Naive thymus-derived CD4-positive, alpha-beta T cell (primary cell): ENCODE measurements around the gene POFUT2. TPM values are rescaled to one million over a fixed set of nuclear protein-coding genes. Genes with fewer than 3 reads are reported as not detected.

Experiments
- ATAC-seq: fragments of 150-1000 bp; cut with Tn5 transposase; 2 replicates; pipeline ENCODE4 v1.10.0; 2021; ENCODE audit warnings: mild to moderate bottlenecking, moderate library complexity
- CTCF ChIA-PET: fragments of 350-600 bp; sonication (Branson Sonifier 250); formaldehyde crosslinking; loops from one replicate; lab custom pipeline; 2021; ENCODE audit warnings: antibody characterized with exemption; lab: Charles Lee
- POLR2A ChIA-PET: fragments of 350-600 bp; sonication (Branson Sonifier 250); formaldehyde crosslinking; loops from one replicate; lab custom pipeline; 2021; ENCODE audit warnings: antibody characterized with exemption, inconsistent platforms; lab: Charles Lee
- DNase-seq, 9 donors: peaks; one replicate each; pipeline versions ENCODE4 v3.0.0 to v3.0.0-alpha.2; 2020 to 2022; ENCODE audit warnings: mixed read lengths in 1 of 9
- H3K27ac ChIP-seq: one replicate; pipeline ENCODE4 v1.7.0; 2013; ENCODE audit warnings: mild to moderate bottlenecking, low read depth, low read length, moderate library complexity
- H3K27me3 ChIP-seq, 2 donors: one replicate each; pipeline ENCODE4 v1.7.0; 2013; ENCODE audit warnings: low read length in 2 of 2, mild to moderate bottlenecking in 2 of 2, moderate library complexity in 2 of 2; ENCODE audit not compliant: control insufficient read depth in 2 of 2, insufficient read depth in 2 of 2
- H3K36me3 ChIP-seq, 3 experiments: 1 replicate in 2 of 3; 2 replicates in 1 of 3; pipeline ENCODE4 v1.7.0; 2013; ENCODE audit warnings: low read length in 3 of 3, mild to moderate bottlenecking in 3 of 3, moderate library complexity in 1 of 3; ENCODE audit not compliant: insufficient read depth in 3 of 3, control insufficient read depth in 2 of 3
- H3K4me1 ChIP-seq, 2 donors: one replicate each; pipeline ENCODE4 v1.7.0; 2013; ENCODE audit warnings: low read length in 2 of 2, mild to moderate bottlenecking in 2 of 2, moderate library complexity in 1 of 2; ENCODE audit not compliant: control insufficient read depth in 2 of 2, insufficient read depth in 2 of 2
- H3K4me3 ChIP-seq: 2 replicates; pipeline ENCODE4 v1.7.0; 2013; ENCODE audit warnings: mild to moderate bottlenecking, low read length
- H3K9me3 ChIP-seq, 3 experiments: 1 replicate in 2 of 3; 2 replicates in 1 of 3; pipeline ENCODE4 v1.7.0; 2013; ENCODE audit warnings: low read length in 3 of 3; ENCODE audit not compliant: control insufficient read depth in 2 of 3
- H3K27ac Mint-ChIP-seq, 9 donors: one replicate each; pipeline ENCODE4 v1.8.0; 2020 to 2022; ENCODE audit warnings: mixed read lengths in 9 of 9, mild to moderate bottlenecking in 8 of 9, moderate library complexity in 5 of 9, inconsistent platforms in 2 of 9
- H3K27me3 Mint-ChIP-seq, 5 donors: one replicate each; pipeline ENCODE4 v1.8.0; 2021 to 2022; ENCODE audit warnings: mixed read lengths in 5 of 5, mild to moderate bottlenecking in 1 of 5
- H3K36me3 Mint-ChIP-seq, 5 donors: one replicate each; pipeline ENCODE4 v1.8.0; 2020 to 2022; ENCODE audit warnings: mixed read lengths in 5 of 5, mild to moderate bottlenecking in 3 of 5, inconsistent platforms in 1 of 5
- H3K4me1 Mint-ChIP-seq, 7 donors: one replicate each; pipeline ENCODE4 v1.8.0; 2020 to 2022; ENCODE audit warnings: mixed read lengths in 7 of 7, mild to moderate bottlenecking in 3 of 7, inconsistent platforms in 1 of 7
- H3K4me3 Mint-ChIP-seq, 10 donors: one replicate each; pipeline ENCODE4 v1.8.0; 2020 to 2022; ENCODE audit warnings: mild to moderate bottlenecking in 10 of 10, mixed read lengths in 10 of 10, moderate library complexity in 6 of 10, inconsistent platforms in 2 of 10
- H3K9me3 Mint-ChIP-seq, 11 donors: one replicate each; pipeline ENCODE4 v1.8.0; 2020 to 2022; ENCODE audit warnings: mixed read lengths in 11 of 11, mild to moderate bottlenecking in 4 of 11, inconsistent platforms in 1 of 11, moderate library complexity in 1 of 11
- intact Hi-C, 2 donors: fragments of 100-400 bp; cut with micrococcal nuclease; formaldehyde crosslinking; loops; one replicate each; pipeline ENCODE4 v1.15.1; 2023
- polyA plus RNA-seq, 2 donors: library from polyadenylated mRNA; unstranded; fragments of 300-500 nt; fragmentation: Illumina TruSeq; gene quantifications; one replicate each; pipeline ENCODE4 v1.2.3, GENCODE V29; 2021
- total RNA-seq, 6 experiments: library from RNA in 5 of 6; stranded (reverse) in 5 of 6; gene quantifications; 1 replicate in 5 of 6; 2 replicates in 1 of 6; pipeline ENCODE4 v1.2.3 and lab custom pipeline; 2021 to 2026

Gene POFUT2
- total and polyA plus RNA-seq, 7 experiments from 2014 or later, result 3.8 to 53.3 (median 45.3) TPM

- DNase-seq, result no peak
Measured at GRCh38 chr21:45253633-45254459, 33.8 kb downstream of the POFUT2 start.

DNA sequence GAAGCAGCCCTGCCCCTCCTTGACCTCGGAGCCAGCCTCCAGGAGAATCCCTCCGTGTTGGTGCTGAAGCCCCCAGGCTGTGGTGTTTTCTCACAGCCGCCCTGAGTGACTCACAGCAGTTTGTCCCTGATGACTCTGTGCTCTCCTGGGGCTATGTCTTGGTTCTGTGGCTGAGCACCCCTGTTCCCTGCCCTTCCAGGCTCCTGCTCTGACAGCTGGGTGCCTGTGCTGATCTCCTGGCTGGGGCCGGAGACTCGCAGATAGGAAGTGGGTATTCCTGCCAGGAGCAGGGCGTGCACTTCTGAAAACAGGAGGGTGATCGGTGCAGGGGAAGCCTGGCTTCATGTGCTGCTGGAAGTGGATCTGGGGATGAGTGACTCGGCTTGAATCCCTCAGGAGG is 34.5 kb downstream of the POFUT2 start:
- Histone ChIP-seq H3K27ac (no peak overlapping the region), H3K27me3 (peaks cover 0 to 5% of the 10 kb centered on the region in 2 donors), H3K4me3 (no peak overlapping the region), H3K36me3 (no peaks in the 10 kb centered on the region), H3K9me3 (no peaks in the 10 kb centered on the region), H3K4me1 (peaks cover 0 to 5% of the 10 kb centered on the region in 2 donors)
- H3K4me3 Mint-ChIP-seq, result no peak overlapping the region
- peaks cover 5 to 18% (median 14%) of the 10 kb centered on the region in 5 donors for H3K27me3 Mint-ChIP-seq
- no peak overlapping the region for H3K27ac Mint-ChIP-seq
- H3K9me3 Mint-ChIP-seq, result no peaks in the 10 kb centered on the region
- intact Hi-C loops, result loop anchor here in 1 of 2 donors (10.0 kb wide), 1 partner anchor 98 kb away; no protein-coding TSS in a partner anchor
- no peaks in the 10 kb centered on the region for H3K36me3 Mint-ChIP-seq
- ChIA-PET POLR2A (no interaction called here), CTCF (no interaction called here)
- peaks cover 0 to 18% (median 9%) of the 10 kb centered on the region in 7 donors for H3K4me1 Mint-ChIP-seq
- ATAC-seq (no peak), DNase-seq (no peak)

More at GRCh38 chr21:45253633-45254459, 33.8 kb downstream of the POFUT2 start:
- H3K4me1 Mint-ChIP-seq, result peaks cover 0 to 18% (median 9%) of the 10 kb centered on the region in 7 donors
- no peaks in the 10 kb centered on the region for H3K9me3 Mint-ChIP-seq
- ATAC-seq, result no peak
- Histone ChIP-seq H3K4me3 (no peak overlapping the region), H3K27ac (no peak overlapping the region), H3K36me3 (no peaks in the 10 kb centered on the region), H3K27me3 (peaks cover 0 to 5% of the 10 kb centered on the region in 2 donors), H3K4me1 (peaks cover 0 to 5% of the 10 kb centered on the region in 2 donors), H3K9me3 (no peaks in the 10 kb centered on the region)
- CTCF ChIA-PET, result no interaction called here
- no peaks in the 10 kb centered on the region for H3K36me3 Mint-ChIP-seq
- intact Hi-C loops, result loop anchor here in 1 of 2 donors (10.0 kb wide), 1 partner anchor 99 kb away; no protein-coding TSS in a partner anchor
- H3K4me3 Mint-ChIP-seq, result no peak overlapping the region
- POLR2A ChIA-PET, result no interaction called here
- H3K27me3 Mint-ChIP-seq, result peaks cover 5 to 19% (median 13%) of the 10 kb centered on the region in 5 donors
- H3K27ac Mint-ChIP-seq, result no peak overlapping the region

DNA sequence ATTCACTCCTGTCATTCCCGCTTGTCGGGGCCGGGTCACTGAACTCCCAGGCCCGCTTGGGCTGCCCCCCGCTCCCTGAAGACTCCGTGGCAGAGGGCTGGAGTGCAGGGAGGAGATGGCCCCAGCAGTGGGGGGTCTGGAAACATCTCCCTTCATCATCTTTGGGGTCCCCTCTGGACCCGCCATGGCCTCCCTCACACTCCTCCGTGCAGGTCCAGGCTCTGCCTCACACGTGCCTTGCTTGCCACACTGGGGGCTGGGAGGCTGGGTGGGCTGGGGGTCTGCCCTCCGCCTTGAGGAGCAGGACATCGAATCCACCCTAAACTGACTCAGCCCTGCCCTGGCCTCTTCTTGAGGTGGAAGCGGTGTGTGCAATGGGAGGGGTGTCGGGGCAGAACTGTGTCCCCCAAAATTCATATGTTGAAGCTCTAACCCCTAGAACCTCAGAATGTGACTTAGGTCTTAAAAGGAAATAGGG is 35.2 kb downstream of the POFUT2 start:
- H3K27me3 Mint-ChIP-seq, result peaks cover 5 to 25% (median 17%) of the 10 kb centered on the region in 5 donors
- ATAC-seq (no peak), DNase-seq (no peak)
- Histone ChIP-seq H3K27me3 (peaks cover 0 to 5% of the 10 kb centered on the region in 2 donors), H3K36me3 (no peaks in the 10 kb centered on the region), H3K27ac (no peak overlapping the region), H3K4me3 (no peak overlapping the region), H3K4me1 (peaks cover 0 to 5% of the 10 kb centered on the region in 2 donors), H3K9me3 (no peaks in the 10 kb centered on the region)
- no peak overlapping the region for H3K4me3 Mint-ChIP-seq
- intact Hi-C loops, result loop anchor here in 1 of 2 donors (10.0 kb wide), 1 partner anchor 98 kb away; no protein-coding TSS in a partner anchor
- CTCF ChIA-PET, result no interaction called here
- no peaks in the 10 kb centered on the region for H3K36me3 Mint-ChIP-seq
- peaks cover 0 to 18% (median 9%) of the 10 kb centered on the region in 7 donors for H3K4me1 Mint-ChIP-seq
- no peak overlapping the region for H3K27ac Mint-ChIP-seq
- no peaks in the 10 kb centered on the region for H3K9me3 Mint-ChIP-seq
- POLR2A ChIA-PET, result interaction anchor here (0.7 kb wide), 1 partner anchor 872 kb away, joined by 3 read pairs; no protein-coding TSS in a partner anchor

DNA sequence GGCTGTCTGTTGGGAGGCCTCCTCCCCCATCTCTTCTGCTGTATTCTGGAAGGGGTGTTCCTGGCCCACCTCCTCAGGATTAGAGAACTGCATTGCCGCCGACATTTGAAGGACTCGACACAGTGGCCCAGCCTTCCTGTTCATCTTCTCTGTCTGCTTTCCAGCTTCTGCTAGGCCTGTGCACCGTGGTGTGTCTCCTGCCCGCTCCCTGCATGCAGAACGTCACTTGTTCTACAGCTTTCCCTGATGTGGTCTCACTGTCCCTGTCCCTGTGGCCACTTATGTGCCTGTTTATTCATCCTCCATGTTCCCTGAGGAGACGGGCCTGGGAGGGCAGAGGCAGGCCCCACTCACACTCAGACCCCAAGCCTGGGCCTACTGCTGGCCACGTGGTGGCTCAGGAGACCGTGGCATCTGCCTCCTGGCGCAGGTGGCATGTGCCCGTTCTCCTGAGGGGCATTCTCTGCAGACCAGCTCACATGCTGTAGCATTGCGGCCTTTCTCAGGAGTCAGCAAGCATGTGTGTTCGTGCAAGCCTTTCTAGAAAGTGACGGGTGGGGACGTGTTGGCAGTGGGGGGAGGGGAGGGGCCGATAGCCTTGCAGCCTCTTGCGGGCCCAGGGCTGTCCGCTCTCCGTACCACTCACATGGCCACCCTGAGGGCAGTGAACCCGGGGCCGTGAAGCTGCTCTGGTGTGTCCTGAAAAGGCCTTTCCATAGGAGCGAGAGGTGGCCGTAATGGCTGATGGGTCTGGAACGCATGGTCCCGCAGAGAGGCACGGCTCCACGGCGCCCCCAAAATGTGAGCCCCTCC is 35.9 kb downstream of the POFUT2 start:
- ChIA-PET POLR2A (interaction anchor here (0.7 kb wide), 1 partner anchor 872 kb away, joined by 3 read pairs; no protein-coding TSS in a partner anchor), CTCF (no interaction called here)
- intact Hi-C loops, result loop anchor here in 1 of 2 donors (10.0 kb wide), 1 partner anchor 97 kb away; no protein-coding TSS in a partner anchor
- H3K9me3 Mint-ChIP-seq, result no peaks in the 10 kb centered on the region
- no peak overlapping the region for H3K4me3 Mint-ChIP-seq
- H3K36me3 Mint-ChIP-seq, result no peaks in the 10 kb centered on the region
- Histone ChIP-seq H3K9me3 (no peaks in the 10 kb centered on the region), H3K4me3 (no peak overlapping the region), H3K27me3 (peaks cover 0 to 5% of the 10 kb centered on the region in 2 donors), H3K27ac (no peak overlapping the region), H3K36me3 (no peaks in the 10 kb centered on the region), H3K4me1 (peaks cover 0 to 5% of the 10 kb centered on the region in 2 donors)
- H3K4me1 Mint-ChIP-seq, result peaks cover 0 to 16% (median 9%) of the 10 kb centered on the region in 7 donors
- peak overlapping the region in 1 of 9 donors; percentile 52 for H3K27ac Mint-ChIP-seq
- peaks cover 5 to 27% (median 17%) of the 10 kb centered on the region in 5 donors for H3K27me3 Mint-ChIP-seq
- DNase-seq (no peak), ATAC-seq (no peak)

DNA sequence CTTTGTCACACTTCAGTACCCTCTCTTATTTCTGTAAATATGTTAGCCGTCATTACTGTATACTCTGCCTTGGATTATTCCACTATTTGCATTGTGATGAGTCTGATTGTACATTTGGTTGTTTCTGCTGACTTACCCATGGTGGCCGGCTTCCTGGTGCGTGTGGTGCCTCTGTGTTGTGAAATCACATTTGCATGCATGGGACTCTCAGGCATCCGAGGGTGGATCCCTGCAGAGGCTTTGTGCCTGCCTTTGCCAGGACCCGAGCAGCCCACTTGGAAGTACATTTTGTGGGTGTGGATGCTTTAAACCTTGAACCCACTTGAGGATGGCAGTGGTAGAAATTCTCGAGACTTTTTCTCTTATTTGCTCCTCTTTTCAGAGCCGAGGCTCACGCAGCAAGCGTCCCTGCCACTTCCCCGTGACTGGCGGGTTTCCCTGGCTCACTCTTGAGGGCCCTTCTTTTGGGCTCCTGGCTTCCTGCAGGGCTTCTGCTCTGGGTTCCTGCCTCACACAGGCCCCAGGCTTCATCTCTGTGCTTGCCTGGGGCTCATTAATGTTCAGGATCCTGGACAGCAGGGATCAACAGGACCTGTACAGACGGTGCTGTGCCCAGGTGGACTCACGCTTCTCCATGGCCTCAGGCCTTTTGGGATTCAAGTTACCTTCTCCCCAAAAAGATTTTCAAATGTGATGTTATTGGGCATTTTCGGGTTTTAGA is 36.6 kb downstream of the POFUT2 start:
- no peaks in the 10 kb centered on the region for H3K36me3 ChIP-seq
- Mint-ChIP-seq H3K4me1 (peaks cover 0 to 13% (median 8%) of the 10 kb centered on the region in 7 donors), H3K27ac (no peak overlapping the region), H3K36me3 (no peaks in the 10 kb centered on the region), H3K27me3 (peaks cover 5 to 27% (median 17%) of the 10 kb centered on the region in 5 donors), H3K9me3 (no peaks in the 10 kb centered on the region), H3K4me3 (no peak overlapping the region)
- H3K9me3 ChIP-seq, result no peaks in the 10 kb centered on the region
- ChIA-PET CTCF (no interaction called here), POLR2A (no interaction called here)
- DNase-seq, result no peak
- peaks cover 0 to 5% of the 10 kb centered on the region in 2 donors for H3K27me3 ChIP-seq
- no peak for ATAC-seq
- intact Hi-C loops, result loop anchor here in 1 of 2 donors (10.0 kb wide), 1 partner anchor 96 kb away; no protein-coding TSS in a partner anchor
- H3K27ac ChIP-seq, result no peak overlapping the region
- no peaks in the 10 kb centered on the region for H3K4me1 ChIP-seq
- no peak overlapping the region for H3K4me3 ChIP-seq

DNA sequence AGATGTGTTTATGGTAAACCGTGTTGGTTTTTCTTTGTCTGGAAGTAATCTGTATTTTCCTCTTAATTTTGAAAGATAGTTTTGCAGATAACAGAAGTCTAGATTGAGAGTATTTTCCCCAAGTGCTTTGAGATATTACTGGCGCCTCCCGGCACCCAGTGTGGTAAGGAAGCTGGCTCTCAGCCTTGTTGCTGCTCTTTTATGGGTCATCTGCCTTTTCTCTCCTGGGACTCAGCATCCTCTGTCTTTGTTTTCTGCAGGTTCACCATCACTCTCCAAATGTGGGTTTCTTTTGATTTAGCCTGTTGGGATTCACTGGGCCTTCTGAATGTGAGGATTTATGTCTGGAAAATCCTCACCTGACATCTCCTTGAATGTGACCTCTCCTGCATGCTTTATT is 37.4 kb downstream of the POFUT2 start:
- no peaks in the 10 kb centered on the region for H3K36me3 Mint-ChIP-seq
- CTCF ChIA-PET, result no interaction called here
- intact Hi-C loops, result loop anchor here in 1 of 2 donors (10.0 kb wide), 1 partner anchor 95 kb away; no protein-coding TSS in a partner anchor
- H3K27me3 ChIP-seq, result peaks cover 0 to 5% of the 10 kb centered on the region in 2 donors
- peak overlapping the region in 1 of 9 donors; percentile 36 for H3K27ac Mint-ChIP-seq
- POLR2A ChIA-PET, result no interaction called here
- peaks cover 5 to 22% (median 17%) of the 10 kb centered on the region in 5 donors for H3K27me3 Mint-ChIP-seq
- no peaks in the 10 kb centered on the region for H3K9me3 ChIP-seq
- no peak overlapping the region for H3K4me3 ChIP-seq
- no peaks in the 10 kb centered on the region for H3K9me3 Mint-ChIP-seq
- no peaks in the 10 kb centered on the region for H3K36me3 ChIP-seq
- H3K4me1 ChIP-seq, result no peaks in the 10 kb centered on the region
- DNase-seq (no peak), ATAC-seq (no peak)
- H3K27ac ChIP-seq, result no peak overlapping the region
- H3K4me1 Mint-ChIP-seq, result peaks cover 0 to 10% (median 5%) of the 10 kb centered on the region in 7 donors
- no peak overlapping the region for H3K4me3 Mint-ChIP-seq
